Activated CD4-positive, alpha-beta T cell treated with anti-CD3 and anti-CD28 coated beads for 4 hours (primary cell): ENCODE measurements around the gene SCAF4.
"Not testable (repeated sequence)": the region's sequence is repeated elsewhere in the genome, so short reads cannot be mapped to it uniquely, and the experiment has no call there.

ENCODE experiments used
- DNase-seq, 2 donors: peaks; one replicate each; pipeline ENCODE4 v3.0.0-alpha.2; 2020

SCAF4 gene, protein sequence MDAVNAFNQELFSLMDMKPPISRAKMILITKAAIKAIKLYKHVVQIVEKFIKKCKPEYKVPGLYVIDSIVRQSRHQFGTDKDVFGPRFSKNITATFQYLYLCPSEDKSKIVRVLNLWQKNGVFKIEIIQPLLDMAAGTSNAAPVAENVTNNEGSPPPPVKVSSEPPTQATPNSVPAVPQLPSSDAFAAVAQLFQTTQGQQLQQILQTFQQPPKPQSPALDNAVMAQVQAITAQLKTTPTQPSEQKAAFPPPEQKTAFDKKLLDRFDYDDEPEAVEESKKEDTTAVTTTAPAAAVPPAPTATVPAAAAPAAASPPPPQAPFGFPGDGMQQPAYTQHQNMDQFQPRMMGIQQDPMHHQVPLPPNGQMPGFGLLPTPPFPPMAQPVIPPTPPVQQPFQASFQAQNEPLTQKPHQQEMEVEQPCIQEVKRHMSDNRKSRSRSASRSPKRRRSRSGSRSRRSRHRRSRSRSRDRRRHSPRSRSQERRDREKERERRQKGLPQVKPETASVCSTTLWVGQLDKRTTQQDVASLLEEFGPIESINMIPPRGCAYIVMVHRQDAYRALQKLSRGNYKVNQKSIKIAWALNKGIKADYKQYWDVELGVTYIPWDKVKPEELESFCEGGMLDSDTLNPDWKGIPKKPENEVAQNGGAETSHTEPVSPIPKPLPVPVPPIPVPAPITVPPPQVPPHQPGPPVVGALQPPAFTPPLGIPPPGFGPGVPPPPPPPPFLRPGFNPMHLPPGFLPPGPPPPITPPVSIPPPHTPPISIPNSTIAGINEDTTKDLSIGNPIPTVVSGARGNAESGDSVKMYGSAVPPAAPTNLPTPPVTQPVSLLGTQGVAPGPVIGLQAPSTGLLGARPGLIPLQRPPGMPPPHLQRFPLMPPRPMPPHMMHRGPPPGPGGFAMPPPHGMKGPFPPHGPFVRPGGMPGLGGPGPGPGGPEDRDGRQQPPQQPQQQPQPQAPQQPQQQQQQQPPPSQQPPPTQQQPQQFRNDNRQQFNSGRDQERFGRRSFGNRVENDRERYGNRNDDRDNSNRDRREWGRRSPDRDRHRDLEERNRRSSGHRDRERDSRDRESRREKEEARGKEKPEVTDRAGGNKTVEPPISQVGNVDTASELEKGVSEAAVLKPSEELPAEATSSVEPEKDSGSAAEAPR

DNA sequence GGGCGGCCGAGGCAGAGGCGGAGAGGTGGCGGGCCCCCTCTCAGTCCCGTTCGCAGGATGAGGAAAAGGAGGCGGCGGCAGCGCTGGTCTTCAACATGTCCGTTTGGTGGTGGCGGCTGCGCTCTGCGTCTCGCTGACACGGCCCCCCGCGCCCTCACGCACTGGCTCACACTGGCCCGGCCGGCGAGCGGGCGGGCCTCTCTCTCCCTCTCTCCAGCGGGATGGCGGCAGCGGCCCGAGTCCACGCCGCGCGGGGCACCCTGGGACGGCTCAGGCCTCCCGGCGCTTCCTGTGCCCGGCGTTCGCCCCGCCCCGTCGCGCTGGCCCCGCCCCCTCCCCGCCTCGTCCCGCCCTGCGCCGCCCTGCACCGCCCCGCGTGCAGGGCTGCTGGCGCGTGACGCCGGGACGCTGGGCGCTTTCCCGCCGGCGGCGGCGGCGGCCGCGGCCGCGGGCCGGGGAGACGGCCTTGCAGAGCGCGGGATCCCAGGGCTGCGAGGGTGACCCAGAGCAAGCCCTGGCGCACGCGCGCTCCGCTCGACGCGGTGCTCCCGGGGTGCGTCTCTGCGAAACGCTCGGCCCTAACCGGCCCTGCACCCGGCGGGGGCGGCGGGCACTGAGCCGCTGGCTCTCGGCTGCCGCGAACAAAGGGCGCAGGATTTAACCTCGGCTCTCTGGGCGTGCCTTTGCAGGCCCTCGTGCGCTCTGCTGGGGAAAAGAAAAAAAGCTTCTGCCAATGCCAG is at the start of gene SCAF4:
Gene SCAF4 (minus strand): TSS at position 262 of the 740 bp plus-strand sequence. CDS start 426 bp downstream, outside the sequence.
- peak; percentile 66 to 75 for DNase-seq

DNA sequence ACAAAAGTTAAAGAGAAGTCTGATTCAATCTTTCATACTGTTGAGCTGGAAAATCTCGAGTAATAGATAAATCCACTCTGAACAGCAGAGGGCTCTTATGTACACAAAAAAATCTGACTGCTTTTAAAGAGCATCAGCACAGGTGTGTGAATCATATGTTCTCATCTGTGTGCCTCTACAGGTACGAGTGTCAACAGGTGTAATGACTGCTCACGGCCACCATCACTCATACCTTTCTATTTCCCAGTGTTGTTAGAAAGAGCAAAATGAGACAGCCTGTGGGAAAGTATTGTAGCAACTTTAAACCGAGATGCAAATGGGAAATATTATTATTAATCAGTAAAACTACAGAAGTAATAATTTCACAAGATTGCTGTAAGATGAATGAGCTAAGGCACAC is 49.0 kb upstream of the SCAF4 start:
- DNase-seq = no peak

DNA sequence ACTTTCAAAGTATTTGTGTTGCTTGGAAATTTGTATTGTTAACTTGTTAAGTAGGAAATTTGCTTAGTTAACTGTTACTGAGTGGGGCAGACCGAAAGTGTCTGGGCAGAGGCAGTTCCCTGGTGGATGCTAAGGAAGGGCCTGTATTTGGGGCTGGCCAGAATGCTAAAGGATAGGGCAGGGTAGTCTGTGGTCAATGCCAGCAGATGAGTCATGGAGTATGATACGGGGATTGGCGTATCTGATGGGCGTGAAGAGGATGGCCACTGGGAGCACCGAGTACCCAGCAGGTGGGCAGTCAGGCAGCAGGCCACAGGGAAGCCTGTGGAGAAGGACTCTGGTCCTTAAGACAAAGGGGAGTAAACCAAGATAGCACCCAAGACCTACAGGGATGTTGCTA is 46.6 kb upstream of the SCAF4 start:
- DNase-seq = no peak

DNA sequence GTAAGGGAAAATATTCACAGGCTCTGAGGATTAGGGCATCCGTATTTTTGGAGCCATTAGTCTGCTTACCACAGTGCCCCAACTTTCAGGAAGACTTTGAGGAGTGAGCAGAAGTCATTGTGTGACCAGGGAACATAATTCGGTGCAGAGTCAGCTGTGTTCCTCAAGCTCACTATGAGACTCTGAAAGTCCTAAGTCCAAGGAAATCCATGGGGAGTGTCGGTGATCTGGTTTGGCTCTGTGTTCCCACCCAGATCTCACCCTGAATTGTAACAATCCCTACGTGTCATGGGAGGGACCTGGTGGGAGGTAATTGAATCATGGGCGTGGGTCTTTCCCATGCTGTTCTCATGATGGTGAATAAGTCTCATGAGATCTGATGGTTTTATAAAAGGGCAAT is 45.9 kb upstream of the SCAF4 start:
- DNase-seq = no peak

DNA sequence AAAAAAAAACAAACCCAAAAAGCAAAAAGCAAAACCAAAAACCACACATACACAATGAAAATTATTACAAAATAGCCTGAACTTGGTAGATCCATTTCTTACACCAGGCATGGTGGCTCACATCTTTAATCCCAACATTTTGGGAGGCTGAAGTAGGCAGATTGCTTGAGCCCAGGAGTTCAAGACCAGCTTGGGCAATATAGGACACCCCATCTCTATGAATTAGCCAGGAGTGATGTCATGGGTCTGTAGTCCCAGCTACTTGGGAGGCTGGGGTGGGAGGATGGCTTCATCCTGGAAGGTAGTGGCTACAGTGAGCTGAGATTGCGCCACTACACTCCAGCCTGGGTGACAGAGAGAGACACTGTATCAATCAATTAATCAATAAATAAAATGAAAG is 42.1 kb upstream of the SCAF4 start:
- DNase-seq = no peak

DNA sequence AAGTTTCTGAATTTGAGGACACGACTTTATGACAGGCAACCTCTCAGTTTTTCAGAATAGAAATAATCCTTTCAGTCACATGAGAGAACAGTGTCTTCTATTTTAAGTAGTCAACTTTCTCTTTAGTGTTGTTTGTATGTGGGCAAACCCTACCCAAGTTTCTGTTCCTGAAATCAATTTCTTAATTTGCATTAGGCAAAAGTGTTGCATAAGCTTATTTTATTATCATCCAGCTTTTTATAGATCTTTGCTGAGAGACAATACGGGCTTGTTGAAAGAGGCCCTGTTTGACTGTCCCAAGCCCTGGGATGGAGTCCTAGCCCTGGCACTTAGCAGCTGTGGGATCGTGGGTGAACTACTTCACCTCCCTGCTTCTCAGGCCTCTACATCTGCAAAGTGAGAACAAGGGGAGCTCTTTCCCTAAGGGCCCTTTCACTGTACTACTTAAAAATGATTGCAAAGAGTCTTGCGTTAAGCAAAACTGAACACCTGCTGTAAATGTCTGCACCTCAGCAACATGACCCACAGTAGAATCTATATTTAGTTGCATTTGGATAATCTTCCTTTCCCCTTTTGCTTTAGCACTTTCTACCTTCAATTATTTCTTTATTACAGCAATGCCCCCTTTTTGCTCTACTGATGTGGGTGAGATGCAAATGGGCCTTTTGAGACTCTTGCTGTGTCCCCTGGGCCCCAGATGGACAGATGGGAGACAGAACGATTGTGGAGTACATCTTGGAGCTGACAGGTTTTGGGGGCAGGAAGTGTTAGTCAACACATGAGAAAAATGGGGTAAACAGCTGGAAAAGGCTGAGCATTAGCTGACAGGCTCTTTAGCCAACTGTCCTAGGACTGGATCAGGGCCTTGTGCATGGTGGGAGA is 41.0 kb upstream of the SCAF4 start:
- DNase-seq = no peak

DNA sequence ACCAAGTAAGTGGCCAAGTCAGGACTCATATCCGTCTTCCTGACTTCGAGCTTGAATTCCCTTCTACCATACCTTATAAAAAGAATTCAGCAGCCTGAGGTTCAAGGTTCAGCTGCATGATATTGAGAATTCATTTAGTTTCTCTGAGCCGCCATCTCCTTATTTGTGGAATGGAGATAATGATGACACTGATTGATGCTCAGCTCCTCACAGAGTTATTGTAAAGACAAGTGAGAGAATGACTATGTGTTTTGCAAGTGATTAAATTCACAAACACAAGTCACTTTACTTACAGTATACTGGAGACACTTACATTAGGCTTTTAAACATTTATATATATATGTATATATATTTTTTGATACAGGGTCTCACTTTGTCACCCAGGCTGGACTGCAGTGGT is 39.8 kb upstream of the SCAF4 start:
- no peak for DNase-seq

DNA sequence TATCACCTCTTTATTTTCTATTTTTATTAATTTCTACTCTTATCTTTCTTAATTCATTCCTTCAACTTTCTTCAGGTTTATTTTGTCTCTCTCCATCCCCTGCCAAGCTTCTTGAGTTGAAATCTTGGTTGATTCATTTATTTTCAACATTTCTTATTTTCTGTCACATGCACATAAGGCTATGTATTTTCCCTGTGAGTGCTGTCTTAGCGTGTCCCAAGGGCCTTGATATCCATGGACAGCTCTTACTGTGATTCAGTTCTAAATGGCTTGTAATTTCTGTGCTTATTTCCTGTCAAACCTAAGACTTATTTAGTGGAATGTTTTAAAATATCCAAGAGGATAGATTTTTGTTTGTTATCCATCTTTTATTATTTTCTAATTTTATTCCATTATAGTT is 36.8 kb upstream of the SCAF4 start:
- no peak for DNase-seq

DNA sequence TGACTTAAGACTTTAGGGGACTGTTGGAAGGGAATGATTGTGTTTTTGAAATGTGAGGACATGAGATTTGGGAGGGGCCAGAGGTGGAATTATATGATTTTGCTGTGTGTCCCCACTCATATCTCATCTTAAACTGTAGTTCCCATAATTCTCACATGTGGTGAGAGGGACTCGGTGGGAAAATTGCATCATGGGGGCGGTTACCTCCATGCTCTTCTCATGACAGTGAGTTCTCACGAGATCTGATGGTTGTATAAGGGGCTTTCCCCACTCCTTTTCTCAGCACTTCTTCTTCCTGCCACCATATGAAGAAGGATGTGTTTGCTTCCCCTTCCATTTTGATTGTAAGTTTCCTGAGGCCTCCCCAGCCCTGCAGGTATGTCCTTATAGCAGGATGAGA is 35.0 kb upstream of the SCAF4 start:
- DNase-seq = no peak

DNA sequence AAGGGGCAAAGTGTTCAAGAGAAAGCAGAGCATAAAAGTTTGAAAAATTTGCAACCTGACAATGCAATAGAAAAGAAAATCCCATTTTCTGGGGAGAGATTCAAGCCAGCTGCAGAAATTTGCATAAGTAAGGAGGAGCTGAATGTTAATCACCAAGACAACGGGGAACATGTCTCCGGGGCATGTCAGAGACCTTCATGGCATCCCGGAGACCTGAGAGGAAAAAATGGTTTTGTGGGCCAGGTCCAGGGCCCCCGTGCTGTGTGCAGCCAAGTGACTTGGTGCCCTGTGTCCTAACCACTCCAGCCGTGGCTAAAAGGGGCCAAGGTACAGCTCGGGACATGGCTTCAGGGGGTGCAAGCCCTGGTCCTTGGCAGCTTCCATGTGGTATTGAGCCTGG is 33.9 kb upstream of the SCAF4 start:
- DNase-seq = not testable (repeated sequence)

DNA sequence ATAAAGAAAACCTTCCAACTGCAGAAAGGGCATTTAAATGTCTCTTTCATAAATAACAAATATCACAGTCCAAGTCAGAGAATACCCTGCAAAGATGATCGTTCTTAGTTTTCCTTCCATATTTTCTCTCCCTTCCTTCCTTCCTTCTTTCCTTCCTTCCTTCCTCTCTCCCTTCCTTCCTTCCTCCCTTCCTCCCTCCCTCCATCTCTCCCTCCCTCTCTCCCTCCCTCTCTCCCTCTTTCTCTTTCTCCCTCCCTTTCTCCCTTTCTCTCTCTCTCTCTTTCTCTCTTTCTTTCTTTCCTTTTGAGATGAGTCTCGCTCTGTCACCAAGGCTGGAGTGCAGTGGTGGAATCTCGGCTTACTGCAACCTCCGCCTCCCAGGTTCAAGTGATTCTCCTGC is 29.0 kb upstream of the SCAF4 start:
- no peak for DNase-seq

DNA sequence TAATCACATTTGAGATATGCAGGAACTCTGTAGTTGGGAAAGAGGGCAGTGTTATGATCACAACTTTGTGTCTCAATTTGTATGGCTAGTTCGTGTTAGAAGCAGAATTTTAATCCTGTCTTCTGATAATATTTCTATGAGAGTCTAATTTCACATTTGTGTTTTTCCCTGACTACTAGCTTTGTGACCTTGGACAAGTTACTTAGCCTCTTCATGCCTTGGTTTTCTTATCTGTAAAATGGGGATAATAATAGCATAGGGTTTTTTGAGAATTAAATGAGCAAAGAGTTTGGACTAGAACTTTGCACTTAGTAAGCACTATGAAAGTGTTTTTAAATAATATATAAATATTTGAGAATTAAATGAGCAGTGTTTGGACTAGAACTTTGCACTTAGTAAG is 24.9 kb upstream of the SCAF4 start:
- no peak for DNase-seq

DNA sequence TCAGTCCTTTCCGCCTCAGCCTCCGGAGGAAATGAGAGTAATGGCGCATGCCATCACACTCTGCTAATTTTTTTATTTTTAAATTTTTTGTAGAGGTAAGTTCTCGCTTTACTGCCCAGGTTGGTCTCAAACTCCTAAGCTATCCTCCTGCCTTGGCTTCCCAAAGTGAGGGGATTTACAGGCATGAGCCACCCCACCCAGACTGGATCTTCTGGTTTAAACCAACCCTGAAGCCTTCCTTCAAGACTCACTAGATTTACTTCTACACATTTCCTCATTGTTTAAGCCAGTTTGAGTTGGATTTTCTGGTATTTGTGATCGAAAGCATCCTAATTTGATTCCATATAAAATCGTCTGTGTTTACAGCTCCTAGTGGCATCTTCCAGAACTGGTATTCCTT is 23.1 kb upstream of the SCAF4 start:
- DNase-seq = no peak

DNA sequence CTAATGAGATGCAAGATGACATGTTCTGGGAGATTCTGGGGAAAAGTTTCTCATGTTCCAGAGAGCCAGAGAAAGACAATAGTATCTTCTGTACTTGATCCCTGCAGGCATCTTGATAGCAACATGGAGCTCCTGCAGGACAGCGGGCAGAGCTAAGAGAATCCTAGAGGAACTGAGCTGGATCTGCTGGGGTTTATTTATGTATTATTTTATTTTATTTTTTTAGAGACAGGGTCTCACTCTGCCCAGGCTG is 22.7 kb upstream of the SCAF4 start:
- DNase-seq = no peak

DNA sequence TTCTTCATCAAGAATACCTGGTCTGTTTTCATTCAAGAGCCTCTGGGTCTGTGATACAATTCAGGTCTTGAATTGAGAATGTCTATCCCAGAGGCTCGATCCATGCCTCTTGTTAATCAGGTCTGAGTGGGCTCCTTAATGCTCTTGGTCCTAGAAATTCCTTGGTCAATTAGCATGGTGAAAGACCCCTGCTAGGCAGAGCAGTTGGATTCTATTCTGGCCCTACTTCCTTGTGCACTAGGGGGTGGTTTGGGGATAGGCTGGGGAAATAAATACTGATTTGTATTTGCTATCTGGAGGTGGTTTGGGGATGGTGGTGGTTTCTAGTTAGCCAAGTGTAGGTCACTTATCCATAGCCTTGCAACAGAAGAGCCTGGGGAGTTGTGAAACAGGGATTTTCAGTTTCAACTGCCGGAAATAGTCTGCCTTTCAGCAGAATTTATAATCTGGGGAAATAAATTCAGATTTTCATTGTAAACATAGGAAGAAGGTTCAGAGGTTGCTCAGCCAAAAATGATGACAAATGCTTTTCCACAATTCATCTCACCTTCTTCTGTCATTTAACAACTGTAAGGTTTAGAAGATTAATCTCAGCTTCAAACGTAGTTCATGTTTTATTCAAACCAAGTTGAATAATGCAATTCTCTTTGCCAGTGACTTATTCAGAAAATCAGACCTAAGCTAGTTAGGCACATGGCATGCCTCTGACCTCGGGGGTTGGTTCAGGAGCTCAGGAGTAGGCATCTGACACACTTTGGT is 22.2 kb upstream of the SCAF4 start:
- no peak for DNase-seq

DNA sequence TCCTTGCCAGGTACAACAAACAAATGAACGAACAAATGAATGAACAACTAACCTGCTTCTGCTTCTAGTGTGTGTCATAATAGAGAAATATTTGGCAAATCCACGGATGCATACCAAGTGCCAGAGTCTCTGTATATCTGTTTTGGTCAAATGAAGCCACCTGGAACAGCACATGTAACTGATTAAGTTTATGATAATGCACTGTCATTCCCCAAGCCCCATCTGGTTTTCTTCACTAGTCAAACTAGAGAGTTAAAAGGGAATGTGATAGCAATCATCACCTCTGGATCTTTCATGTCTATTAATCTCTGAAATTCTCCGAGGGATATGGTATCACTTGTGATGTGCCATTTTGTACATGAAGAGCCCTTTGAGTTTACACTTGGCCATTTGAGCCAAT is 21.0 kb upstream of the SCAF4 start:
- no peak for DNase-seq

DNA sequence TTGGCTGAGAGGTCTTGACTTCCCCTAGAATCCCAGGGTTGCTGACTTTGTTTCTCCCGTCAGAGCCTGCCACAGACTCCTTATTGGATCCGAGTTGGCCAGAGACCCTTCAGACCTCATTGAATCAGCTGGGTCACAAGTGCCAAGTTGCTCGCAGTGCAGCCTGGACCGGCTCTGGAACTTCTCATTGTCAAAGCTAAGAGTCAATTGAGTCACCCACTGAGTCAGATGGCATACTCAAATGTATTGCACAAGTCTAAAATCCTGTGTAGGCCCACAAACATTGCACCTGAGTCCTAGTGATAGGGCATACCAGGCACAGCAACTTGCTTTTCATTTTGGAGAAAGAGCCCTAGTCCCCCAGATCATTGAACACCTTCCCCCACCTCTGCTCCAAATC is 20.4 kb upstream of the SCAF4 start:
- DNase-seq = no peak

DNA sequence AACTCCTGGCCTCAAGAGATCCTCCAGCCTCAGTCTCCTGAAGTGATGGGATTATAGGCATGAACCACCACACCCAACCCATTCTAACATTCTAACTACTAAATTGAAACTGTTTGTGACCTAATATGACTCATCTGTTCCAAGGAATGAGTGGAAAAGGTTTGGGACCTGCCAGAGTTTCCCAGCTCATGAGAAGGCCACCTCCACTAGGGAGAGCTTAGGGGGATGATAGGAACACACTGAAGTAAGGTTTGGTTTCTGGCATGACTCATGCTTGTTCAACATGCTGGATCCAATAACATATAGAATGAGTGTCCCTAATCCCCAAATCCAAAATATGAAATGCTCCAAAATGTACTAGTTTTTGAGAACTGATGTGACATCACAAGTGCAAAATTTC is 18.9 kb upstream of the SCAF4 start:
- no peak for DNase-seq

DNA sequence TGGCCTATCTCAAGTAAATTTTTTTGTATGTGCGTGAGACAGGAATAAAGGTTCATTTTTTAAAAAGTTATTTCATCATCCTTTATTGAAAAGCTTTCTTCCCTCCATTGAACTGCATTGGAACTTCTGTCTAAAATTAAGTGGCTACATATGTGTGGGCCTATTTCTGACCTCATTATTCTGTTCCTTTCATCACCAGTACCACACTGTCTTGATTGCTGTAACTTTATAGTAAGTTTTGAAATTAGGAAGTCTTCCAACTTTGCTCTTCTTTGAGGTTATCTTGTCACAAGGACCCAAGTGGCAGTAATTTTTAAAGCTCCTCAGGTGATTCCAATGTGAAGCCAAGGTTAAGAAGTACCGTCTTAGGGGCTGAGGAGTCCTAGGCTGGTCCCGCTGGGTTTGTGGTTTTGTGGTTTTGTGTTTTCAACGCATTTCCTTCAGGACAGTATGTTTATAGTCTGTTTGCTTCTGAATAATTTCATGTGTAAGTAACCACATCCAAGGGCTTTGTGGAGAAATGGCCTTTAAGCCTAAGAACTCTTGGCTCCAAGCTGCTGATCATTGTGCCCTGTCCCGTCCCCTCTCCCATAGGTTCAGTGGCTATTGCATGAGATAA is 12.4 kb upstream of the SCAF4 start:
- DNase-seq = no peak

DNA sequence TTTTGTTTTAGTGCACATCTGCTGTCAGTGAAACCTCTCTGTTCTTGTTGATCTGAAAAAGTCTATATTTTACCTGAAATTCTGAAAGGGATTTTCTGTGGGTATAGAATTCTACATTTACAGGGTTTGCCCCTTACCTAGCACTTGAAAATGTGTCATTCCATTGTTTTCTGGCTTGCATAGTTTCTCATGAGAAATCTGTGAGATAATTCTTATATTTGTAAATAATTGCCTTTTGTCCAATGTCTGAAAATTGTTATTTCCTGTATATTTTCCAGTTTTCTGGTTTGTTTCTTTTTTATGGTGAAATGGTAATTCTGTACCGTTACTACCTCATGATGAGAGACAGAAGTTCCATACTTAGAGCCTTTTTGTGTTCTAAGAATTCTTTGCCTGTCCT is 11.8 kb upstream of the SCAF4 start:
- DNase-seq = no peak

DNA sequence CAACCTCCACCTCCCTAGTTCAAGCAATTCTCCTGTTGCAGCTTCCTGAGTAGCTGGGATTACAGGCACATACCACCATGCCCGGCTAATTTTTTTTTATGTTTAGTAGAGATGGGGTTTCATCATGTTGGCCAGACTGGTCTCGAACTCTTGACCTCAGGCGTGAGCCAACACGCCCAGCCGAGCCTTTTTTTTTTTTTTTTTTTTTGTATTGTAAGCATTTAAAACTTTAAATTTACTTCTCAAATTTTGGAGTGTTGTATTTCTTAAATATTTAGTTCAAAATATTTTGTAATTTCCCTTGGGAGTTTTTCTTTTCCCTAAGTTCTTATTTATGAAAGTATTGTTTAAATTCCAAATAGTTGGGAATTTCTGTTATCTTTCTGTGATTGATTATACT is 9.2 kb upstream of the SCAF4 start:
- DNase-seq = no peak
